Esophagus squamous epithelium (tissue), 5 donors: ENCODE measurements around the gene PRDM11. TPM values are rescaled to one million over a fixed set of nuclear protein-coding genes. Genes with fewer than 3 reads are reported as not detected.

Experiments used
- DNase-seq: peaks from one replicate; lab custom pipeline; 2025; lab: John Stamatoyannopoulos, UW
- H3K27ac ChIP-seq, 4 donors: fragments of 200-600 bp; sonication (generic); one replicate each; pipeline ENCODE4 v1.5.1; 2016 to 2019; ENCODE audit warnings: mild to moderate bottlenecking in 1 of 4
- H3K27me3 ChIP-seq, 4 donors: fragments of 200-600 bp; sonication (generic); 1 replicate in 3 of 4; 2 replicates in 1 of 4; pipeline versions ENCODE4 v1.5.1 to v1.6.0; 2017 to 2021; ENCODE audit warnings: antibody characterized with exemption in 1 of 4
- H3K36me3 ChIP-seq, 3 donors: fragments of 200-600 bp; sonication (generic); one replicate each; pipeline ENCODE4 v1.5.1; 2016 to 2019
- H3K4me1 ChIP-seq, 3 donors: fragments of 200-600 bp; sonication (generic); one replicate each; pipeline ENCODE4 v1.5.1; 2017 to 2019
- H3K4me3 ChIP-seq, 4 donors: fragments of 200-600 bp; sonication (generic); 1 replicate in 3 of 4; 2 replicates in 1 of 4; pipeline ENCODE4 v1.5.1; 2016 to 2019; ENCODE audit warnings: mild to moderate bottlenecking in 2 of 4, moderate library complexity in 1 of 4
- H3K9me3 ChIP-seq, 3 donors: fragments of 200-600 bp; sonication (generic); one replicate each; pipeline ENCODE4 v1.5.1; 2016 to 2019
- POLR2A ChIP-seq, 4 donors: fragments of 450-650 bp; IDR thresholded peaks; one replicate each; pipeline ENCODE4 v1.6.1; 2017; ENCODE audit warnings: antibody characterized with exemption in 4 of 4, mild to moderate bottlenecking in 4 of 4, moderate library complexity in 3 of 4
- WGBS, 2 donors: methylation state at CpG; one replicate each; pipeline ENCODE4 v1.1.5; 2018; 5-methylcytosine and 5-hydroxymethylcytosine counted together
- intact Hi-C: fragments of 100-400 bp; cut with DNase I; formaldehyde crosslinking; loops from one replicate; pipeline ENCODE4 v1.15.0; 2022
- total RNA-seq, 4 donors: library from RNA; depleted of rRNA; stranded (reverse); fragments of >200 nt; gene quantifications; one replicate each; pipeline ENCODE4 v1.1.0, GENCODE V29; 2016
- TF ChIP-seq, protein P1 (sequence below), 6 experiments: fragments of 450-650 bp in 4 of 6; fragments of 200-600 bp in 2 of 6; sonication (generic) in 2 of 6; IDR thresholded peaks; one replicate each; pipeline ENCODE4 v1.5.1; 2016 to 2019; ENCODE audit warnings: antibody characterized with exemption in 6 of 6, mild to moderate bottlenecking in 4 of 6, moderate library complexity in 4 of 6
- donor health status: DM: yes; HTN: yes; CAD: no.

PRDM11 gene
- total RNA-seq, 4 donors from 2014 or later, result 3.9 to 13.9 (median 5.1) TPM

DNA sequence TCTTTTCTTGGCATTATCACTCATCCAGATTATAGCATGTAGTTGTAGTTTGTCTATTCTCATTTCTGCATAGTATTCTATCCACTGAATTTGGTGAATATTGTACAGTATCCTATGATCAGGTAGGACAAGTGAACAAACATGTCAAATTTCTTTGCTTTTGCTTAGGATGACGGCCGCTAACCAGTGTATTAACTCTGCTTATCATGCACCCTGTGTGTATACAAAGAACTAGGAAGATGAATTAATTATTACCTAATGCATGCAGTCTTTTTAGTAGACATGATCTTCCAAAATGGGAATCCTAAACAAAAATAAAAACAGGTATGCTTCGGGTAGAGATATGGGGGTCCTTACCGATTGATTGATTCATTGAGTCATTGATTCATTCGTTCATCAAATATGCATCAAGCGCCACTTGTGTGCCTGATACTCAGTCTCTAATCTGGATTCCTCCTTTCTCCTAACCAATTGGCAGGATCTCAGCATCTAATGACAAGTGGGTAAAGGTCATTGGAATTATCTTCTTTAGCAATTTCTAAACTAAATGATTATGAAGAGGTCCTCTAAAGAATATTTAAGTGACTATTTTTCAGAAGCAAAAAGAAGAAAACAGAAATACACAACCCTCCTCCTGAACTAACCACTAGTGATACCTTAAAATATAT lies 27.9 kb downstream of the PRDM11 start:
- H3K4me3 ChIP-seq, result no peak overlapping the region
- peaks cover 0 to 33% (median 0%) of the 10 kb centered on the region in 3 donors for H3K4me1 ChIP-seq
- H3K36me3 ChIP-seq, result no peaks in the 10 kb centered on the region
- intact Hi-C loops, result no loop called here
- no peaks in the 10 kb centered on the region for H3K9me3 ChIP-seq
- H3K27me3 ChIP-seq, result no peaks in the 10 kb centered on the region
- TF ChIP-seq, protein P1, sequence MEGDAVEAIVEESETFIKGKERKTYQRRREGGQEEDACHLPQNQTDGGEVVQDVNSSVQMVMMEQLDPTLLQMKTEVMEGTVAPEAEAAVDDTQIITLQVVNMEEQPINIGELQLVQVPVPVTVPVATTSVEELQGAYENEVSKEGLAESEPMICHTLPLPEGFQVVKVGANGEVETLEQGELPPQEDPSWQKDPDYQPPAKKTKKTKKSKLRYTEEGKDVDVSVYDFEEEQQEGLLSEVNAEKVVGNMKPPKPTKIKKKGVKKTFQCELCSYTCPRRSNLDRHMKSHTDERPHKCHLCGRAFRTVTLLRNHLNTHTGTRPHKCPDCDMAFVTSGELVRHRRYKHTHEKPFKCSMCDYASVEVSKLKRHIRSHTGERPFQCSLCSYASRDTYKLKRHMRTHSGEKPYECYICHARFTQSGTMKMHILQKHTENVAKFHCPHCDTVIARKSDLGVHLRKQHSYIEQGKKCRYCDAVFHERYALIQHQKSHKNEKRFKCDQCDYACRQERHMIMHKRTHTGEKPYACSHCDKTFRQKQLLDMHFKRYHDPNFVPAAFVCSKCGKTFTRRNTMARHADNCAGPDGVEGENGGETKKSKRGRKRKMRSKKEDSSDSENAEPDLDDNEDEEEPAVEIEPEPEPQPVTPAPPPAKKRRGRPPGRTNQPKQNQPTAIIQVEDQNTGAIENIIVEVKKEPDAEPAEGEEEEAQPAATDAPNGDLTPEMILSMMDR (IDR thresholded peaks at IDR 0.05), result no peak
- no peak for TF ChIP-seq POLR2A (IDR thresholded peaks at IDR 0.05)
- WGBS, 2 donors, result 92 to 95% methylated on average over 6 of the region's 6 CpGs
- H3K27ac ChIP-seq, result no peak overlapping the region
- DNase-seq, result no peak

DNA sequence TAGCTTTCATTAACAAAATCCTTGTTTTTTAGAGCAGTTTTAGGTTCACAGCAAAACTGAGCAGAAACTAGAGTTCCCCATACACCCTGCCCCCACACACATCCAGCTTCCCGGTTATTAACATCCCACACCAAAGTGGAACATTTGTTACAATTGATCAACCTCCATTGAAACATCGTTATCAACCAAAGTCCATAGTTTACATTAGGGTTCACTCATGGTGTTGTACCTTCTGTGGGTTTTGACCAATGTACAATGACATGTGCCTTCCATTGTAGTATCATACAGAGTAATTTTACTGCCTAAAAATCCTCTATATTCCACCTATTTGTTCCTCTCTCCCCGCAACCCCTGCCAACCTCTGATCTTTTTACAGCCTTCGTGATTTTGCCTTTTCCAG lies 28.5 kb downstream of the PRDM11 start:
- Histone ChIP-seq H3K36me3 (no peaks in the 10 kb centered on the region), H3K9me3 (no peaks in the 10 kb centered on the region), H3K4me1 (peaks cover 3 to 33% (median 6%) of the 10 kb centered on the region in 3 donors), H3K27me3 (no peaks in the 10 kb centered on the region), H3K4me3 (no peak overlapping the region), H3K27ac (no peak overlapping the region)
- intact Hi-C loops, result no loop called here
- DNase-seq, result no peak
- 85 to 90% methylated on average over 4 of the region's 4 CpGs for WGBS, 2 donors
- TF ChIP-seq, protein P1 (IDR thresholded peaks at IDR 0.05), result no peak
- TF ChIP-seq POLR2A (IDR thresholded peaks at IDR 0.05), result no peak

DNA sequence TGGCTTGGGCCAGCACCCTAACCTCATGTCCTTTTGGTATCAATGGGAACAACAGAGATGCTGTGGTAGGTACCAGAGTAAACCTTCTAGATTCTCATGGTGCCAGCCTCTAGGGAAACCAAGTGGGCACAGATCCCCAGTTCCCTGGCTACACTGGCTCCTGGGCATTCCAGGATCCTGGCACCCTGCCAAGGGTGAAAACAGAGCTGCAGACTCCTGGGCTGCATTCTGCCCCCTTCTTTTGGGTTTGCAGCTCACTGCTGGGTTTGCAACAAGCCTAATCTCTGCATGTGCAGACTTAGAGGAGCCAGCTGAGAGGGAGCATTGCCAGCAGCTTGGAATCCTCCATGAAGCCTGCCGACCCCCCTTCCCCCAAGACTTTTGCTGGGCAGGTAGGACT lies 30.6 kb downstream of the PRDM11 start:
- WGBS, 2 donors, result 33% methylated on average over 1 of the region's 1 CpG; no CpG with 5 or more reads in 1 of the 2 donors
- intact Hi-C loops, result no loop called here
- no peak for DNase-seq
- TF ChIP-seq, protein P1 (IDR thresholded peaks at IDR 0.05), result no peak
- TF ChIP-seq POLR2A (IDR thresholded peaks at IDR 0.05), result no peak
- no peak overlapping the region for H3K27ac ChIP-seq
- no peak overlapping the region for H3K4me3 ChIP-seq
- H3K4me1 ChIP-seq, result peaks cover 11 to 39% (median 23%) of the 10 kb centered on the region in 3 donors
- H3K36me3 ChIP-seq, result no peaks in the 10 kb centered on the region
- H3K27me3 ChIP-seq, result no peaks in the 10 kb centered on the region
- no peaks in the 10 kb centered on the region for H3K9me3 ChIP-seq

DNA sequence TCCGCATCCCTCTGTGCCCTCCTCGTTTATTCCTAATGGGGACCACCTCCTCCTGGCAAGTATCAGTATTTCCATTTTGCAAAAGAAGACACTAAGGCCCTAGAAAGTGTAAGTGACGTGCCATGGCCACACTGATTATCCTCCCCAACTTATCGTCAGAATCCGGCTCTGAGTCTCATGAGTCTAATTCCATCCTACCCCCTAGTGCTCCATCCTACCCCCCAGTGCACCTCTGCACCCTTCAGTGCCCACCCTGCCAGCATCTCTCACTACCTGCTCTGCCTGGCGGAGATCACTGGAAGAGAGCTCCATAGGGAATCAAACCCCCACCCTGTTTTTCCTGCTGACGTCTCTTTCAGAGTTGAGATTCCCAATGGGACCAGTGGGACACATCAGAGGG lies 31.8 kb downstream of the PRDM11 start:
- WGBS, 2 donors, result 85 to 87% methylated on average over 5 to 7 of the region's 7 CpGs
- intact Hi-C loops, result no loop called here
- no peak for TF ChIP-seq POLR2A (IDR thresholded peaks at IDR 0.05)
- TF ChIP-seq, protein P1 (IDR thresholded peaks at IDR 0.05), result no peak
- no peaks in the 10 kb centered on the region for H3K9me3 ChIP-seq
- no peak overlapping the region for H3K4me3 ChIP-seq
- H3K27ac ChIP-seq, result peak overlapping the region in 1 of 4 donors; percentile 89
- DNase-seq, result no peak
- H3K27me3 ChIP-seq, result no peaks in the 10 kb centered on the region
- peaks cover 11 to 42% (median 25%) of the 10 kb centered on the region in 3 donors for H3K4me1 ChIP-seq
- peaks cover 0 to 12% (median 0%) of the 10 kb centered on the region in 3 donors for H3K36me3 ChIP-seq

DNA sequence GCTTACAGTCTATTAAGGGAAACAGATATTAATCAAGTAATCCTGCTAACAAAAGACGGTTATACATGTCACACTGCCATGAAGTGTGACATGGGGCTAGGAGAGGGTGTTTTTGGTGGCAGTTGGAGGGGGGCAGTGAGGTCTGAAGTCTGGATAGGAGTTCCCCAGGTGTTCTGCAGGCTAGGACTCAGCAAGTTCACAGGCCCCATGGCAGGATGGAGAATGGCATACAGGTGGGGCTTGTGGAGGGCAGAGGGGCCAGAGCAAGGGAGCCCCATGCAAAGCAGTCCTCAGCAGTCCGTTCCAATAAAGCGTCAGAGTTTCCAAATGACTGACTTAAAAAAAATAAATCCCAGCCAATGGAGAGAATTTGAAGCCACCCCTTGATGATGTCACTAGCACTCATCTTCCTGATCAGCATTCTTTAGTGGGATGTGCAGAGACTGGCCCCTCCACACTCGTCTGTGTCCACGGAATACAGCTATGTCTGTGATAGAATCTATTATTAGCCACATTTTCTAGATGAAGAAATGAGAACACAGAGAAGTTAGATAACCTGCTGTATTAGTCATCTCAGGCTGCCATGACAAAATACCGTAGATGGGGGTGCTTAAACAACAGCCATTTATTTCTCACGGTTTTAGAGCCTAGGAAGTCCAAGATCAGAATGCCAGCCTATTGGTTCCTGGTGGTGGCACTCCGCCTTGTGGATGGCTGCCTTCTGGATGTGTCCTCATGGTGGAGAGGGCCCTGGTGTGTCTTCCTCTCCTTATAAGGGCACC lies 32.6 kb downstream of the PRDM11 start:
- no peak for DNase-seq
- H3K27me3 ChIP-seq, result no peaks in the 10 kb centered on the region
- H3K9me3 ChIP-seq, result no peaks in the 10 kb centered on the region
- H3K4me1 ChIP-seq, result peaks cover 11 to 42% (median 25%) of the 10 kb centered on the region in 3 donors
- TF ChIP-seq, protein P1 (IDR thresholded peaks at IDR 0.05), result no peak
- TF ChIP-seq POLR2A (IDR thresholded peaks at IDR 0.05), result no peak
- no peak overlapping the region for H3K4me3 ChIP-seq
- peaks cover 0 to 20% (median 0%) of the 10 kb centered on the region in 3 donors for H3K36me3 ChIP-seq
- peak overlapping the region; percentile 86 to 91 (median 90) for H3K27ac ChIP-seq
- intact Hi-C loops, result no loop called here
- WGBS, 2 donors, result 37 to 52% methylated on average over 8 of the region's 8 CpGs
